Lower leg skin (tissue), 3 donors: ENCODE measurements around the gene FMO5.
"Not testable (repeated sequence)": the region's sequence is repeated elsewhere in the genome, so short reads cannot be mapped to it uniquely, and the experiment has no call there.

Experiments used
- POLR2A ChIP-seq, 2 donors: fragments of 450-650 bp; IDR thresholded peaks; one replicate each; pipeline ENCODE4 v1.6.1; 2016 to 2017; ENCODE audit warnings: antibody characterized with exemption in 2 of 2, mild to moderate bottlenecking in 1 of 2, moderate library complexity in 1 of 2
- TF ChIP-seq, protein P1 (sequence below), 3 donors: fragments of 450-650 bp; IDR thresholded peaks; one replicate each; pipeline ENCODE4 v1.5.1; 2016; ENCODE audit warnings: antibody characterized with exemption in 3 of 3, mild to moderate bottlenecking in 3 of 3, moderate library complexity in 2 of 3

DNA sequence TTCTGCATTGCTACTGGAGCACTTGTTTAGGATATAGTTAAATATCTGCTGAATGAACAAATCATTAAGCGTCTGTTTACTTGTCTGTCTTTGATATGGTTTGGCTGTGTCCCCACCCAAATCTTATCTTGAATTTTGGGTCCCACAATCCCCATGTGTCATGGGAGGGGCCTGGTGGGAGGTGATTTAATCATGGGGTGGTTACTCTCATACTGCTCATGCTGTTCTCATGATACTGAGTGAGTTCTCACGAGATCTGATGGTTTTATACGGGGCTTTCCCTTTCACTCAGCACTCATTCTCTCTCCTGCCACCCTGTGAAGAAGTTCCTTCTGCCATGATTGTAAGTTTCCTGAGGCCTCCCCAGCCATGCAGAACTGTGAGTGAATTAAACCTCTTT lies 27.8 kb downstream of the FMO5 start:
- TF ChIP-seq, protein P1, sequence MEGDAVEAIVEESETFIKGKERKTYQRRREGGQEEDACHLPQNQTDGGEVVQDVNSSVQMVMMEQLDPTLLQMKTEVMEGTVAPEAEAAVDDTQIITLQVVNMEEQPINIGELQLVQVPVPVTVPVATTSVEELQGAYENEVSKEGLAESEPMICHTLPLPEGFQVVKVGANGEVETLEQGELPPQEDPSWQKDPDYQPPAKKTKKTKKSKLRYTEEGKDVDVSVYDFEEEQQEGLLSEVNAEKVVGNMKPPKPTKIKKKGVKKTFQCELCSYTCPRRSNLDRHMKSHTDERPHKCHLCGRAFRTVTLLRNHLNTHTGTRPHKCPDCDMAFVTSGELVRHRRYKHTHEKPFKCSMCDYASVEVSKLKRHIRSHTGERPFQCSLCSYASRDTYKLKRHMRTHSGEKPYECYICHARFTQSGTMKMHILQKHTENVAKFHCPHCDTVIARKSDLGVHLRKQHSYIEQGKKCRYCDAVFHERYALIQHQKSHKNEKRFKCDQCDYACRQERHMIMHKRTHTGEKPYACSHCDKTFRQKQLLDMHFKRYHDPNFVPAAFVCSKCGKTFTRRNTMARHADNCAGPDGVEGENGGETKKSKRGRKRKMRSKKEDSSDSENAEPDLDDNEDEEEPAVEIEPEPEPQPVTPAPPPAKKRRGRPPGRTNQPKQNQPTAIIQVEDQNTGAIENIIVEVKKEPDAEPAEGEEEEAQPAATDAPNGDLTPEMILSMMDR (IDR thresholded peaks at IDR 0.05) = not testable (repeated sequence)
- not testable (repeated sequence) for TF ChIP-seq POLR2A (IDR thresholded peaks at IDR 0.05)
